Endothelial cell (in vitro differentiated cells): ENCODE data around the gene TSPYL1. TPM values are rescaled to one million over a fixed set of nuclear protein-coding genes. Genes with fewer than 3 reads are reported as not detected.

Experiments
- DNase-seq: peaks from one replicate; pipeline ENCODE4 v3.0.0; 2021; ENCODE audit warnings: low spot score
- H3K27ac Mint-ChIP-seq: one replicate; pipeline ENCODE4 v1.8.0; 2021; ENCODE audit warnings: mixed read lengths, inconsistent platforms; ENCODE audit not compliant: unreplicated experiment
- H3K27me3 Mint-ChIP-seq: one replicate; pipeline ENCODE4 v1.8.0; 2021; ENCODE audit warnings: mild to moderate bottlenecking, moderate library complexity, mixed read lengths, inconsistent platforms; ENCODE audit not compliant: unreplicated experiment
- H3K36me3 Mint-ChIP-seq: one replicate; pipeline ENCODE4 v1.8.0; 2021; ENCODE audit warnings: mild to moderate bottlenecking, low read depth, mixed read lengths, inconsistent platforms; ENCODE audit not compliant: unreplicated experiment
- H3K4me1 Mint-ChIP-seq: one replicate; pipeline ENCODE4 v1.8.0; 2021; ENCODE audit warnings: mild to moderate bottlenecking, mixed read lengths, inconsistent platforms; ENCODE audit not compliant: unreplicated experiment
- H3K4me3 Mint-ChIP-seq: one replicate; pipeline ENCODE4 v1.8.0; 2021; ENCODE audit warnings: mild to moderate bottlenecking, mixed read lengths, inconsistent platforms; ENCODE audit not compliant: unreplicated experiment
- H3K9me3 Mint-ChIP-seq: one replicate; pipeline ENCODE4 v1.8.0; 2021; ENCODE audit warnings: mixed read lengths, inconsistent platforms; ENCODE audit not compliant: unreplicated experiment
- CTCF ChIP-seq: fragments of 200-600 bp; sonication (generic); IDR thresholded peaks from one replicate; pipeline ENCODE4 v1.5.0; 2021; ENCODE audit warnings: antibody characterized with exemption; ENCODE audit not compliant: unreplicated experiment
- total RNA-seq: library from RNA; stranded (reverse); fragmentation: NEBNext Ultra II Directional; extraction: Animal tissue kit (Norgen Biotek cat#: 25700); gene quantifications from one replicate; pipeline ENCODE4 v1.2.1, GENCODE V29; 2021; ENCODE audit not compliant: unreplicated experiment

Gene TSPYL1
- total RNA-seq, 1 donor from 2014 or later, result 76.4 TPM

- no peak for TF ChIP-seq CTCF
- H3K4me3 Mint-ChIP-seq, result no peak overlapping the region
- no peaks in the 10 kb centered on the region for H3K9me3 Mint-ChIP-seq
- no peaks in the 10 kb centered on the region for H3K4me1 Mint-ChIP-seq
- DNase-seq, result no peak
- no peak overlapping the region for H3K27ac Mint-ChIP-seq
- H3K36me3 Mint-ChIP-seq, result no peaks in the 10 kb centered on the region
- peaks cover 1% of the 10 kb centered on the region for H3K27me3 Mint-ChIP-seq
Measured at GRCh38 chr6:116307633-116308032, 27.9 kb upstream of the TSPYL1 start.

- no peaks in the 10 kb centered on the region for H3K4me1 Mint-ChIP-seq
- H3K27me3 Mint-ChIP-seq, result peaks cover 1% of the 10 kb centered on the region
- H3K9me3 Mint-ChIP-seq, result no peaks in the 10 kb centered on the region
- TF ChIP-seq CTCF, result no peak
- H3K27ac Mint-ChIP-seq, result no peak overlapping the region
- no peak overlapping the region for H3K4me3 Mint-ChIP-seq
- no peaks in the 10 kb centered on the region for H3K36me3 Mint-ChIP-seq
- DNase-seq, result no peak
Measured at GRCh38 chr6:116307001-116307400, 27.3 kb upstream of the TSPYL1 start.

- no peak overlapping the region for H3K4me3 Mint-ChIP-seq
- no peaks in the 10 kb centered on the region for H3K4me1 Mint-ChIP-seq
- DNase-seq, result no peak
- no peak overlapping the region for H3K27ac Mint-ChIP-seq
- TF ChIP-seq CTCF, result no peak
- no peaks in the 10 kb centered on the region for H3K9me3 Mint-ChIP-seq
- H3K36me3 Mint-ChIP-seq, result no peaks in the 10 kb centered on the region
- no peaks in the 10 kb centered on the region for H3K27me3 Mint-ChIP-seq
Measured at GRCh38 chr6:116304538-116305097, 24.9 kb upstream of the TSPYL1 start.

- no peak for TF ChIP-seq CTCF
- Mint-ChIP-seq H3K27ac (no peak overlapping the region), H3K27me3 (no peaks in the 10 kb centered on the region), H3K4me1 (no peaks in the 10 kb centered on the region), H3K36me3 (no peaks in the 10 kb centered on the region), H3K9me3 (no peaks in the 10 kb centered on the region), H3K4me3 (no peak overlapping the region)
- no peak for DNase-seq
Measured at GRCh38 chr6:116301104-116301503, 21.4 kb upstream of the TSPYL1 start.

GRCh38 chr6:116300566-116300965, 20.8 kb upstream of the TSPYL1 start:
- H3K27ac Mint-ChIP-seq, result no peak overlapping the region
- TF ChIP-seq CTCF, result no peak
- DNase-seq, result no peak
- H3K9me3 Mint-ChIP-seq, result no peaks in the 10 kb centered on the region
- H3K4me1 Mint-ChIP-seq, result no peaks in the 10 kb centered on the region
- H3K36me3 Mint-ChIP-seq, result no peaks in the 10 kb centered on the region
- no peak overlapping the region for H3K4me3 Mint-ChIP-seq
- H3K27me3 Mint-ChIP-seq, result no peaks in the 10 kb centered on the region
